ENCODE results near the gene KIF16B.

DNA sequence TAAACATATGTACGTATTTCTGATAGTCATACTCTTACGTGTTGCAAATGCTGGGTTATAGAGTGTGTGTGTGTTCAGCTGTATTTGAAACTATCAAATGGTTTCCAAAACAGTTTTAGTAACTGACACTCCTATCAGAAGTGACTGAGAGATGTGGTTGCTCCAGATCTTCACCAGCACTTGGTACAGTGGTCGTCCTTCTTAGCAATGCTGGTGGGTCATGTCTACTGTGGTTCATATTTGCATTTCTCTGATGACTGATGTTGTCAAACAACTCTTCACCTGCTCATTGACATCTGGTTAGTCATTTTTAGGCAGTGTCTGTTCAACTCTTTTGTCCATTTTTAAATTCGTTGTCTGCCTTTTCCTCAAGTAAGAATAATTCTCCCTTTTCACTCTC lies 259.3 kb downstream of the KIF16B start:
- no peak for TF ChIP-seq POLR2AphosphoS5 (IDR thresholded peaks at IDR 0.05)
- TF ChIP-seq, protein P1, sequence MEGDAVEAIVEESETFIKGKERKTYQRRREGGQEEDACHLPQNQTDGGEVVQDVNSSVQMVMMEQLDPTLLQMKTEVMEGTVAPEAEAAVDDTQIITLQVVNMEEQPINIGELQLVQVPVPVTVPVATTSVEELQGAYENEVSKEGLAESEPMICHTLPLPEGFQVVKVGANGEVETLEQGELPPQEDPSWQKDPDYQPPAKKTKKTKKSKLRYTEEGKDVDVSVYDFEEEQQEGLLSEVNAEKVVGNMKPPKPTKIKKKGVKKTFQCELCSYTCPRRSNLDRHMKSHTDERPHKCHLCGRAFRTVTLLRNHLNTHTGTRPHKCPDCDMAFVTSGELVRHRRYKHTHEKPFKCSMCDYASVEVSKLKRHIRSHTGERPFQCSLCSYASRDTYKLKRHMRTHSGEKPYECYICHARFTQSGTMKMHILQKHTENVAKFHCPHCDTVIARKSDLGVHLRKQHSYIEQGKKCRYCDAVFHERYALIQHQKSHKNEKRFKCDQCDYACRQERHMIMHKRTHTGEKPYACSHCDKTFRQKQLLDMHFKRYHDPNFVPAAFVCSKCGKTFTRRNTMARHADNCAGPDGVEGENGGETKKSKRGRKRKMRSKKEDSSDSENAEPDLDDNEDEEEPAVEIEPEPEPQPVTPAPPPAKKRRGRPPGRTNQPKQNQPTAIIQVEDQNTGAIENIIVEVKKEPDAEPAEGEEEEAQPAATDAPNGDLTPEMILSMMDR (IDR thresholded peaks at IDR 0.05): no peak
- no peak for TF ChIP-seq EP300 (IDR thresholded peaks at IDR 0.05)
